H1 (cell line): Measurements from ENCODE around the gene IL31. TPM values are rescaled to one million over a fixed set of nuclear protein-coding genes. Genes with fewer than 3 reads are reported as not detected.

Experiments used
- CTCF ChIA-PET: fragments of 300-600 bp; sonication (Branson Sonifier 250); formaldehyde crosslinking; loops from one replicate; lab custom pipeline; 2021; ENCODE audit not compliant: partially characterized antibody; lab: Charles Lee
- POLR2A ChIA-PET: fragments of 300-600 bp; sonication (Branson Sonifier 250); formaldehyde crosslinking; loops from one replicate; lab custom pipeline; 2021; ENCODE audit warnings: inconsistent platforms; ENCODE audit not compliant: partially characterized antibody; lab: Charles Lee
- DNase-seq, 2 experiments: peaks; one replicate each; pipeline versions ENCODE4 v3.0.0 to v3.0.0-alpha.2; 2010 to 2022; ENCODE audit warnings: low spot score in 2 of 2, low read depth in 1 of 2, mixed read lengths in 1 of 2
- FAIRE-seq: peaks from 2 replicates; lab custom pipeline; 2011; peaks lifted over from hg19 to GRCh38; lab: Jason Lieb, UNC
- H2AFZ ChIP-seq: 2 replicates; pipeline ENCODE4 v1.8.1; 2012; ENCODE audit warnings: low read length, inconsistent platforms
- H2AK5ac ChIP-seq: 2 replicates; pipeline ENCODE4 v1.6.1; 2013; ENCODE audit warnings: low read depth, low read length
- H2BK120ac ChIP-seq: replicated peaks from 2 replicates; pipeline ENCODE3; 2013; ENCODE audit warnings: low read depth, low read length, inconsistent platforms
- H2BK12ac ChIP-seq: 2 replicates; pipeline ENCODE4 v1.6.1; 2013; ENCODE audit warnings: low read depth, low read length
- H2BK15ac ChIP-seq: 2 replicates; pipeline ENCODE4 v1.6.1; 2013; ENCODE audit warnings: low read length
- H2BK20ac ChIP-seq: 2 replicates; pipeline ENCODE4 v1.6.1; 2013; ENCODE audit warnings: low read length
- H2BK5ac ChIP-seq: 2 replicates; pipeline ENCODE4 v1.6.1; 2013; ENCODE audit warnings: low read depth, low read length
- H3K14ac ChIP-seq: 2 replicates; pipeline ENCODE4 v1.6.1; 2013; ENCODE audit warnings: inconsistent platforms; ENCODE audit not compliant: insufficient read length
- H3K18ac ChIP-seq: 2 replicates; pipeline ENCODE4 v1.6.1; 2013; ENCODE audit warnings: low read length; ENCODE audit errors: extremely low read depth
- H3K23ac ChIP-seq: 2 replicates; pipeline ENCODE4 v1.6.1; 2013; ENCODE audit warnings: inconsistent platforms; ENCODE audit not compliant: insufficient read length
- H3K23me2 ChIP-seq: 2 replicates; pipeline ENCODE4 v1.6.1; 2013; ENCODE audit warnings: low read depth, low read length
- H3K27ac ChIP-seq: 2 replicates; pipeline ENCODE4 v1.6.1; 2011; ENCODE audit warnings: low read depth, low read length, inconsistent platforms
- H3K27me3 ChIP-seq, 4 experiments: replicated peaks in 1 of 4; 1 replicate in 1 of 4; 2 replicates in 3 of 4; pipeline versions ENCODE4 v1.6.1 to v1.8.1; 2011 to 2013; ENCODE audit warnings: low read length in 3 of 4, mild to moderate bottlenecking in 3 of 4, inconsistent platforms in 2 of 4, mixed read lengths in 2 of 4, moderate library complexity in 1 of 4; ENCODE audit not compliant: control insufficient read depth in 3 of 4, insufficient read depth in 3 of 4; ENCODE audit errors: extremely low read depth in 1 of 4
- H3K36me3 ChIP-seq, 4 experiments: 2 replicates each; pipeline versions ENCODE4 v1.6.1 to v1.8.1; 2011 to 2013; ENCODE audit warnings: mild to moderate bottlenecking in 4 of 4, low read length in 3 of 4, moderate library complexity in 2 of 4, control low read depth in 1 of 4, inconsistent platforms in 1 of 4; ENCODE audit not compliant: insufficient read depth in 4 of 4, control insufficient read depth in 2 of 4
- H3K4ac ChIP-seq: replicated peaks from 2 replicates; pipeline ENCODE3; 2013; ENCODE audit warnings: low read length, low read depth, mixed read lengths, inconsistent platforms; ENCODE audit not compliant: insufficient read length
- H3K4me1 ChIP-seq, 4 experiments: replicated peaks in 1 of 4; 1 replicate in 1 of 4; 2 replicates in 3 of 4; pipeline versions ENCODE4 v1.6.1 to v1.8.1; 2011 to 2013; ENCODE audit warnings: low read length in 3 of 4, inconsistent platforms in 2 of 4, mixed read lengths in 1 of 4; ENCODE audit not compliant: insufficient read depth in 4 of 4, control insufficient read depth in 3 of 4
- H3K4me2 ChIP-seq, 2 experiments: 2 replicates each; pipeline versions ENCODE4 v1.6.1 to v1.8.1; 2011 to 2013; ENCODE audit warnings: low read depth in 2 of 2, low read length in 2 of 2, control low read depth in 1 of 2, inconsistent platforms in 1 of 2, mild to moderate bottlenecking in 1 of 2; ENCODE audit not compliant: insufficient read depth in 1 of 2
- H3K4me3 ChIP-seq, 4 experiments: fragments of 200-600, 300-600 bp in 1 of 4; sonication (generic), shearing (Covaris generic), sonication (Bioruptor Twin) in 1 of 4; 2 replicates each; pipeline versions ENCODE4 v1.5.1 to v1.8.1; 2011 to 2016; ENCODE audit warnings: low read length in 4 of 4, low read depth in 3 of 4, control low read depth in 2 of 4, inconsistent platforms in 2 of 4, mild to moderate bottlenecking in 2 of 4, mixed read lengths in 1 of 4, moderate library complexity in 1 of 4; ENCODE audit not compliant: insufficient read depth in 2 of 4; ENCODE audit errors: extremely low read depth in 1 of 4
- H3K56ac ChIP-seq: replicated peaks from 2 replicates; pipeline ENCODE3; 2013; ENCODE audit warnings: low read depth, mild to moderate bottlenecking, mixed read lengths, low read length, inconsistent platforms; ENCODE audit not compliant: insufficient read length
- H3K79me1 ChIP-seq: 2 replicates; pipeline ENCODE4 v1.6.1; 2013; ENCODE audit warnings: low read depth, low read length, control low read depth
- H3K79me2 ChIP-seq, 2 experiments: 2 replicates each; pipeline versions ENCODE4 v1.6.1 to v1.8.1; 2012 to 2013; ENCODE audit warnings: low read length in 2 of 2, mild to moderate bottlenecking in 2 of 2, inconsistent platforms in 1 of 2; ENCODE audit not compliant: insufficient read depth in 2 of 2, control insufficient read depth in 1 of 2
- H3K9ac ChIP-seq, 4 experiments: replicated peaks in 1 of 4; 1 replicate in 1 of 4; 2 replicates in 3 of 4; pipeline versions ENCODE4 v1.6.1 to v1.8.1; 2011 to 2013; ENCODE audit warnings: low read depth in 3 of 4, low read length in 3 of 4, control low read depth in 2 of 4, mild to moderate bottlenecking in 2 of 4, moderate library complexity in 2 of 4, inconsistent platforms in 1 of 4; ENCODE audit errors: extremely low read depth in 1 of 4
- H3K9me3 ChIP-seq, 2 experiments: 2 replicates each; pipeline versions ENCODE4 v1.6.1 to v1.8.1; 2012 to 2013; ENCODE audit warnings: mild to moderate bottlenecking in 2 of 2, moderate library complexity in 2 of 2, control low read depth in 1 of 2, inconsistent platforms in 1 of 2, low read depth in 1 of 2, low read length in 1 of 2, mixed read lengths in 1 of 2; ENCODE audit not compliant: insufficient read depth in 2 of 2
- H4K20me1 ChIP-seq, 2 experiments: replicated peaks in 1 of 2; 2 replicates each; pipeline versions ENCODE3 to v1.8.1; 2011 to 2013; ENCODE audit warnings: inconsistent platforms in 2 of 2, low read length in 2 of 2, mild to moderate bottlenecking in 1 of 2; ENCODE audit not compliant: insufficient read depth in 2 of 2, control insufficient read depth in 1 of 2
- H4K5ac ChIP-seq: 2 replicates; pipeline ENCODE4 v1.6.1; 2013; ENCODE audit warnings: low read length, low read depth, mixed read lengths, inconsistent platforms; ENCODE audit not compliant: insufficient read length
- H4K8ac ChIP-seq: 2 replicates; pipeline ENCODE4 v1.8.0; 2013; ENCODE audit warnings: mild to moderate bottlenecking, moderate library complexity, low read length, inconsistent platforms; ENCODE audit not compliant: insufficient read depth; ENCODE audit errors: extremely low read depth
- H4K91ac ChIP-seq: replicated peaks from 2 replicates; pipeline ENCODE3; 2013; ENCODE audit warnings: low read length, mixed read lengths, inconsistent platforms; ENCODE audit not compliant: insufficient read length
- POLR2AphosphoS5 ChIP-seq: IDR thresholded peaks from 2 replicates; pipeline ENCODE4 v1.6.1; 2011; ENCODE audit warnings: low read depth, low read length
- RXRA ChIP-seq: IDR thresholded peaks from 2 replicates; pipeline ENCODE4 v1.6.1; 2011; ENCODE audit warnings: low read depth, mild to moderate bottlenecking, low read length, moderate library complexity; ENCODE audit not compliant: insufficient read depth
- WGBS, 2 experiments: shearing (Covaris generic) in 1 of 2; methylation state at CpG; one replicate each; pipeline versions ENCODE4 v1.1.6 to v1.1.7; 2013 to 2015; ENCODE audit warnings: low lambda C conversion rate in 2 of 2, mixed read lengths in 2 of 2, inconsistent platforms in 1 of 2, low coverage in 1 of 2, missing lambda C conversion rate in 1 of 2; ENCODE audit not compliant: insufficient replicate concordance in 2 of 2, insufficient coverage in 1 of 2, insufficient read length in 1 of 2; ENCODE audit errors: extremely low coverage in 1 of 2, missing lambda C conversion rate in 1 of 2; 5-methylcytosine and 5-hydroxymethylcytosine counted together
- polyA plus RNA-seq, 7 experiments: library from polyadenylated mRNA; depleted of rRNA in 3 of 7; stranded (reverse) in 5 of 7; unstranded in 2 of 7; fragments of >200 nt in 5 of 7; fragments of 200-250 nt in 2 of 7; gene quantifications; 1 replicate in 5 of 7; 2 replicates in 1 of 7; 4 replicates in 1 of 7; pipeline versions ENCODE4 v1.2.1 to v1.2.3, GENCODE V29; 2011 to 2013; ENCODE audit warnings: missing spikeins in 2 of 7, mixed read lengths in 2 of 7
- total RNA-seq: library from RNA; stranded (reverse); fragmentation: NEBNext Ultra II Directional; extraction: Animal tissue kit (Norgen Biotek cat#: 25700); gene quantifications from 2 replicates; pipeline ENCODE4 v1.2.1, GENCODE V29; 2021

The IL31 gene
- total and polyA plus RNA-seq, 2 of the 8 experiments (the other 6 are each of a cell fraction or from before 2014, with no cell fraction given) = not detected

GRCh38 chr12:122205053-122205925 lies 31.3 kb upstream of the IL31 start:
- Histone ChIP-seq H2AK5ac (no peak overlapping the region; the same call in 1 of the 2 replicates), H3K79me2 (no peaks in the 10 kb centered on the region), H3K14ac (no peak overlapping the region), H3K4me2 (peak overlapping the region in 1 of 2 experiments; percentile 60; a peak in 1 of 4 replicates), H3K4me1 (peaks cover 0 to 10% (median 3%) of the 10 kb centered on the region in 4 experiments; a peak in 5 of 7 replicates), H4K5ac (no peak overlapping the region), H4K91ac (no peak overlapping the region), H3K27me3 (peaks cover 9 to 44% (median 27%) of the 10 kb centered on the region in 4 experiments; a peak in 6 of 7 replicates), H2BK15ac (no peak overlapping the region), H3K79me1 (no peaks in the 10 kb centered on the region), H2BK120ac (no peak overlapping the region), H3K18ac (no peak overlapping the region; the same call in 1 of the 2 replicates), H2BK20ac (no peak overlapping the region), H3K36me3 (peaks cover 10 to 32% (median 21%) of the 10 kb centered on the region in 4 experiments), H3K23ac (no peak overlapping the region), H3K9ac (no peak overlapping the region), H2AFZ (no peak overlapping the region), H3K4ac (no peak overlapping the region), H4K20me1 (peaks cover 12 to 19% of the 10 kb centered on the region in 2 experiments), H3K56ac (no peak overlapping the region), H2BK5ac (no peak overlapping the region), H2BK12ac (no peak overlapping the region), H3K27ac (no peak overlapping the region), H4K8ac (peak overlapping the region; percentile 65; the same call in 1 of the 2 replicates), H3K4me3 (peak overlapping the region in 1 of 4 experiments; percentile 74; a peak in 1 of 8 replicates), H3K9me3 (no peaks in the 10 kb centered on the region), H3K23me2 (peaks cover 9% of the 10 kb centered on the region; the same call in 1 of the 2 replicates)
- POLR2A ChIA-PET = interaction anchor here (0.6 to 17.6 kb wide), 6 partner anchors 8 to 77 kb away, joined by 3 to 230 read pairs (median 4); partner anchors contain the start of gene DIABLO
- TF ChIP-seq POLR2AphosphoS5 = peak; percentile 13; the same call in 1 of the 2 replicates
- no peak for TF ChIP-seq RXRA
- 68% methylated on average over 23 of the region's 23 CpGs; no CpG with 5 or more reads in 1 of the 2 experiments for WGBS, 2 experiments
- FAIRE-seq (no peak), DNase-seq (no peak)
- CTCF ChIA-PET = interaction anchor here (0.8 to 4.1 kb wide), 5 partner anchors 9 to 74 kb away, joined by 3 to 21 read pairs (median 6); no protein-coding TSS in a partner anchor
